GM12865 (cell line): ENCODE results near the gene EDIL3.

Experiments used
- DNase-seq: peaks from one replicate; pipeline ENCODE4 v3.0.0; 2010; ENCODE audit warnings: low read depth
- H3K4me3 ChIP-seq: 2 replicates; pipeline ENCODE4 v1.5.1; 2011; ENCODE audit warnings: mild to moderate bottlenecking, low read depth, low read length, control low read depth
- CTCF ChIP-seq: IDR thresholded peaks from 2 replicates; pipeline ENCODE4 v1.5.1; 2011; ENCODE audit warnings: low read length, control low read depth, low read depth, inconsistent platforms; ENCODE audit not compliant: insufficient read depth; ENCODE audit errors: missing control alignments

EDIL3 gene

DNA sequence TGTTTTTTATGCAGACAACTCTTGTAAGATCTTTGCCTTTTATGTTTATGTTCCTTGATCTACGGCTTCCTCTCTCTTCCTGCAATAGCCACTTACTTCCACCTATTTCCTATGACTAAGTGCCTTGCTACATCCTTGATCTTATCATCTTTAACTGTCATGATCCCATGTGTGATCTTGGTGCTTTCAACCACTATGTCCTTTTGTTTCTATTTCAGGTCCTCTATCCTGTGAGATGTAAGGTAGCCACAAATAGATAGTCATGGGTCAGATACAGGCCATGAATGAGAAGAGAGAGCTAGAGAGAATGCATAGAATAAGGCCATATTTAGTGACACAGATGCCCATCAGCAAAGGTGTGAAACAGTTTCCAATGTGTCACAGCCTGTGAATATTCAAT, 420.4 kb downstream of the EDIL3 start:
- no peak overlapping the region for H3K4me3 ChIP-seq
- DNase-seq, result no peak
- TF ChIP-seq CTCF, result no peak

GRCh38 chr5:83957188-83957587, 427.5 kb downstream of the EDIL3 start:
- H3K4me3 ChIP-seq, result no peak overlapping the region
- no peak for TF ChIP-seq CTCF
- no peak for DNase-seq

DNA sequence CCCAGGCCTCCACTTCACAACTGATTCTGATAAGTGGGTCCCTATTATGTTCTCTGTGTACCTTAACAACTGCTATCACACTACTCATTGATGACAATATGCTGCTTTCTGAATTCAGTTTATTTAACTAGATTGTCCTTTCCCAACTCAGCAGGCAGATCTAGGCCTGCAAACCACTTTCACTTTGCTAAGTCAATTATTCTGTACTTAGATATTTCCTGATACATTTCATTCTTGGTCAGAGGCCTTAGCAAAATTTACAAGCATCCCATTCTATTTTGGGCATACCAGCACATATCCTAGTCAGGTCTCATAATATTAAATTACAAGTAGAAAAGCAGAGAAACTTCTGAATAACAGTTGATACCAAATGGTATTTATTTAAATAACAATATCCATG, 428.3 kb downstream of the EDIL3 start:
- TF ChIP-seq CTCF, result no peak
- H3K4me3 ChIP-seq, result no peak overlapping the region
- DNase-seq, result no peak

- no peak overlapping the region for H3K4me3 ChIP-seq
- no peak for TF ChIP-seq CTCF
- no peak for DNase-seq
These were observed 428.8 kb downstream of the EDIL3 start for GRCh38 chr5:83955916-83956315.

GRCh38 chr5:83947763-83948162, 436.9 kb downstream of the EDIL3 start:
- DNase-seq, result no peak
- no peak for TF ChIP-seq CTCF
- H3K4me3 ChIP-seq, result no peak overlapping the region

DNA sequence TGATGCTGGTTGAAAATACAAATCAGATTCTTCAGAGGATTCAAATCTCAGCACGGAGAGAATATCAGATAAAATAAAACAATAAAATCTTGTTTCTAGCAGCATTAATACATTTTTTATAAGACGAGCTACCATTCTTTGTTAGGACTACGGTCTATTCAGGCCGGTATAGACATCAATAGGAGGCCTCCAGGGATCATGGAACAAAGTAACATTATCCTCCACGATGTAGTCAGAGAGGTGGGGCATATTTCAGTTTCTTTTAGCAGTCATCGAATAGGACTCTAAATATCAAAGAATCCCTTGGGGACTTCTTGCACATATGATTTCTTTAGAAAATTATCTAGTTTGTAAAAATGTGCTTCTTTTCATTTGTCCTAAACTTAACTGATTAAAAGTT, 438.2 kb downstream of the EDIL3 start:
- no peak for DNase-seq
- H3K4me3 ChIP-seq, result no peak overlapping the region
- TF ChIP-seq CTCF, result no peak

- no peak overlapping the region for H3K4me3 ChIP-seq
- DNase-seq, result peak; percentile 18
- TF ChIP-seq CTCF, result no peak
These were observed 442.5 kb downstream of the EDIL3 start for GRCh38 chr5:83942155-83942554.
